Neural crest cell (in vitro differentiated cells): ENCODE results near the gene CEP128. TPM values are rescaled to one million over a fixed set of nuclear protein-coding genes. Genes with fewer than 3 reads are reported as not detected.

ENCODE experiments used
- DNase-seq: peaks from one replicate; pipeline ENCODE4 v3.0.0; 2021; ENCODE audit warnings: low read depth, mixed read lengths, low spot score
- H3K27ac Mint-ChIP-seq: one replicate; pipeline ENCODE4 v1.8.0; 2021; ENCODE audit warnings: mild to moderate bottlenecking, mixed read lengths; ENCODE audit not compliant: unreplicated experiment
- H3K27me3 Mint-ChIP-seq: 2 replicates; pipeline ENCODE4 v1.8.0; 2021; ENCODE audit warnings: low read depth, mild to moderate bottlenecking, mixed read lengths
- H3K36me3 Mint-ChIP-seq: 2 replicates; pipeline ENCODE4 v1.8.0; 2021; ENCODE audit warnings: low read depth, mild to moderate bottlenecking, mixed read lengths
- H3K4me1 Mint-ChIP-seq: 2 replicates; pipeline ENCODE4 v1.8.0; 2021; ENCODE audit warnings: mixed read lengths
- H3K4me3 Mint-ChIP-seq: one replicate; pipeline ENCODE4 v1.8.0; 2021; ENCODE audit warnings: mild to moderate bottlenecking, mixed read lengths
- H3K9me3 Mint-ChIP-seq: 2 replicates; pipeline ENCODE4 v1.8.0; 2021; ENCODE audit warnings: mixed read lengths
- total RNA-seq: library from RNA; stranded (reverse); gene quantifications from 2 replicates; pipeline ENCODE4 v1.2.1, GENCODE V29; 2021
- TF ChIP-seq, protein P1 (sequence below): fragments of 200-600 bp; sonication (generic); conservative IDR thresholded peaks from 2 replicates; pipeline ENCODE4 v1.5.0; 2021; ENCODE audit warnings: antibody characterized with exemption, mild to moderate bottlenecking

The CEP128 gene
- total RNA-seq, 1 donor from 2014 or later: 25.8 TPM

DNA sequence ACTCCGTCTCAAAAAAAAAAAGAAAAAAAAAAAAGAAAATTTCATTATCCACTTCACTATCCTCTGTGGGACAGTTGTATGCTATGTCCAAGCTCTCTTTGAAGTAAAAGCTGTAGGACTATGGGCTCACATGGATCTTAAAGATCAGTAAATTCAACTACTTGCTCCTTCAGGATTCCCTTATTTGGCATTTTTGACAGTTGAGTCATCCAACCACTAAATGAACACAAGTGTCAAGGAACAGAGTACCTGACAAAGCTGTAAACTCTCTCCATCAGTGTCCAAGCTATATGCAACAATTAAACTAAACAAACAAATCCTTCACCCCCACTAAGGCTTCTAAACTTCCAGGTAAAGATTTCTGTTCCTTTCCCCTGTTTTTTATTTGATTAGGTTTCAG lies 177.0 kb downstream of the CEP128 start:
- Mint-ChIP-seq H3K9me3 (no peaks in the 10 kb centered on the region), H3K27me3 (no peaks in the 10 kb centered on the region), H3K27ac (no peak overlapping the region), H3K4me1 (no peaks in the 10 kb centered on the region), H3K36me3 (no peaks in the 10 kb centered on the region), H3K4me3 (no peak overlapping the region)
- DNase-seq: no peak
- TF ChIP-seq, protein P1, sequence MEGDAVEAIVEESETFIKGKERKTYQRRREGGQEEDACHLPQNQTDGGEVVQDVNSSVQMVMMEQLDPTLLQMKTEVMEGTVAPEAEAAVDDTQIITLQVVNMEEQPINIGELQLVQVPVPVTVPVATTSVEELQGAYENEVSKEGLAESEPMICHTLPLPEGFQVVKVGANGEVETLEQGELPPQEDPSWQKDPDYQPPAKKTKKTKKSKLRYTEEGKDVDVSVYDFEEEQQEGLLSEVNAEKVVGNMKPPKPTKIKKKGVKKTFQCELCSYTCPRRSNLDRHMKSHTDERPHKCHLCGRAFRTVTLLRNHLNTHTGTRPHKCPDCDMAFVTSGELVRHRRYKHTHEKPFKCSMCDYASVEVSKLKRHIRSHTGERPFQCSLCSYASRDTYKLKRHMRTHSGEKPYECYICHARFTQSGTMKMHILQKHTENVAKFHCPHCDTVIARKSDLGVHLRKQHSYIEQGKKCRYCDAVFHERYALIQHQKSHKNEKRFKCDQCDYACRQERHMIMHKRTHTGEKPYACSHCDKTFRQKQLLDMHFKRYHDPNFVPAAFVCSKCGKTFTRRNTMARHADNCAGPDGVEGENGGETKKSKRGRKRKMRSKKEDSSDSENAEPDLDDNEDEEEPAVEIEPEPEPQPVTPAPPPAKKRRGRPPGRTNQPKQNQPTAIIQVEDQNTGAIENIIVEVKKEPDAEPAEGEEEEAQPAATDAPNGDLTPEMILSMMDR: no peak

DNA sequence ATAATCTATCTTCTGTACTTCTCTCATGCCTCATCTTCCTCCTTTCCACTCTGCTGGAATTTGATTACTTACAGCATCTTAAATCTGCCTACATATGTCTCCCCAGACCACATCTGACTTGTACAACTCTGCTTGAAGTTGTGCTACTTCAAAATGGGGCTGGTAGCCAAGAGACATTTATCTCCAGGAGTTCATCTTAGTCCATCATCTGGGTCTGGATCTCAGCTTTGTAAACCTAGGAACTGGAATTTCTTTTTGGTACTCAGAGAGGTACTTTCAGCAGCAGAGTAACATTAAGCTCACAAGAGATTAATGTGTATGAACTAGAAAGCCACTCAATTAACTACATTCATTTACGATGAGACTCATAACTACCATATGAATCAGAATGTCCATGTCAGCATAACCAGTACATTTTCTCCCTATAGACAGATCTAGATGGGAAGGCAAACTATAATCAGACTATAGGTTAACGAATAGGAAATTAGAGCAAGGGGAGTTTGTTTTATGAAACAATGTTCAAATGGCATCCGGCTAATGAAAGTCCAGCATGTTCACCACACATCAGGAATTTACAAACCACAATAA lies 178.8 kb downstream of the CEP128 start:
- Mint-ChIP-seq H3K36me3 (no peaks in the 10 kb centered on the region), H3K9me3 (no peaks in the 10 kb centered on the region), H3K27me3 (no peaks in the 10 kb centered on the region), H3K27ac (no peak overlapping the region), H3K4me3 (no peak overlapping the region), H3K4me1 (no peaks in the 10 kb centered on the region)
- TF ChIP-seq, protein P1: no peak
- no peak for DNase-seq

GRCh38 chr14:80754696-80755095 lies 186.8 kb downstream of the CEP128 start:
- TF ChIP-seq, protein P1: no peak
- H3K4me3 Mint-ChIP-seq: no peak overlapping the region
- no peaks in the 10 kb centered on the region for H3K27me3 Mint-ChIP-seq
- H3K4me1 Mint-ChIP-seq: no peaks in the 10 kb centered on the region
- no peaks in the 10 kb centered on the region for H3K9me3 Mint-ChIP-seq
- H3K27ac Mint-ChIP-seq: no peak overlapping the region
- peaks cover 9% of the 10 kb centered on the region for H3K36me3 Mint-ChIP-seq
- no peak for DNase-seq

GRCh38 chr14:80751285-80751684 lies 190.3 kb downstream of the CEP128 start:
- H3K27ac Mint-ChIP-seq: no peak overlapping the region
- peaks cover 23% of the 10 kb centered on the region for H3K36me3 Mint-ChIP-seq
- H3K4me1 Mint-ChIP-seq: no peaks in the 10 kb centered on the region
- peaks cover 9% of the 10 kb centered on the region for H3K9me3 Mint-ChIP-seq
- no peak overlapping the region for H3K4me3 Mint-ChIP-seq
- TF ChIP-seq, protein P1: no peak
- H3K27me3 Mint-ChIP-seq: no peaks in the 10 kb centered on the region
- DNase-seq: no peak

- Mint-ChIP-seq H3K36me3 (peaks cover 3% of the 10 kb centered on the region), H3K27me3 (no peaks in the 10 kb centered on the region), H3K27ac (no peak overlapping the region), H3K4me1 (no peaks in the 10 kb centered on the region), H3K4me3 (no peak overlapping the region), H3K9me3 (peaks cover 2% of the 10 kb centered on the region)
- DNase-seq: no peak
- TF ChIP-seq, protein P1: no peak
Measured at GRCh38 chr14:80726211-80726610, 215.3 kb downstream of the CEP128 start.
